ENCODE measurements around the gene EBP.

EBP gene

DNA sequence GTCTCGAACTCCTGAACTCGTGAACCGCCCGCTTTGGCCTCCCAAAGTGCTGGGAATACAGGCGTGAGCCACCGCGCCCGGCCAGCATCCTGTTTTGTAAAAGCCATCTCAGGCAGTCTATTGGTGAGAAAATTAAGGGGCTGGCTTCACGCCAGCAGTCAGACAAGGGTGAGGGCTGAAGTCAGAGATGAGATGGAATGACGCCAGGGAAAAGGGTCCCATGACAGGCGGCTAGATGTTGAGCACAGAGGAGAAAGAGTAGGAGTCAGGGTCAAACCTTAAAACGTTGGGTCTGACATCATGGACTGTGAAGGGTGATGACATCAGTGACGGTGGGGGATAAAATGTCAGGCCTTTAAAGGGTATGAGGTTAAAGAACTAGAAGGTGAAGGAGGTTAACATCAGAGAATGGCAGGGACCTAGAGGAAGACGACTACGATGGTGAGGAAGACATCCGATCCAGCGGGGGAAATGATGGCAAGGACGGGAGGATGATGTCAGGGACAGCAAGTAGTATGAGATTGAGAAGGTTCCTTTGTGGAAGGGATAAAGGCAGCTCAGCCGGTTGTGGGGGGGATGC lies 52.2 kb downstream of the EBP start:
- TF ChIP-seq, protein P1, sequence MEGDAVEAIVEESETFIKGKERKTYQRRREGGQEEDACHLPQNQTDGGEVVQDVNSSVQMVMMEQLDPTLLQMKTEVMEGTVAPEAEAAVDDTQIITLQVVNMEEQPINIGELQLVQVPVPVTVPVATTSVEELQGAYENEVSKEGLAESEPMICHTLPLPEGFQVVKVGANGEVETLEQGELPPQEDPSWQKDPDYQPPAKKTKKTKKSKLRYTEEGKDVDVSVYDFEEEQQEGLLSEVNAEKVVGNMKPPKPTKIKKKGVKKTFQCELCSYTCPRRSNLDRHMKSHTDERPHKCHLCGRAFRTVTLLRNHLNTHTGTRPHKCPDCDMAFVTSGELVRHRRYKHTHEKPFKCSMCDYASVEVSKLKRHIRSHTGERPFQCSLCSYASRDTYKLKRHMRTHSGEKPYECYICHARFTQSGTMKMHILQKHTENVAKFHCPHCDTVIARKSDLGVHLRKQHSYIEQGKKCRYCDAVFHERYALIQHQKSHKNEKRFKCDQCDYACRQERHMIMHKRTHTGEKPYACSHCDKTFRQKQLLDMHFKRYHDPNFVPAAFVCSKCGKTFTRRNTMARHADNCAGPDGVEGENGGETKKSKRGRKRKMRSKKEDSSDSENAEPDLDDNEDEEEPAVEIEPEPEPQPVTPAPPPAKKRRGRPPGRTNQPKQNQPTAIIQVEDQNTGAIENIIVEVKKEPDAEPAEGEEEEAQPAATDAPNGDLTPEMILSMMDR (IDR thresholded peaks at IDR 0.05; ENCODE audit: insufficient read depth, missing control alignments), result no peak
- FAIRE-seq (no peak), DNase-seq (ENCODE audit: insufficient read length, low spot score) (no peak)

DNA sequence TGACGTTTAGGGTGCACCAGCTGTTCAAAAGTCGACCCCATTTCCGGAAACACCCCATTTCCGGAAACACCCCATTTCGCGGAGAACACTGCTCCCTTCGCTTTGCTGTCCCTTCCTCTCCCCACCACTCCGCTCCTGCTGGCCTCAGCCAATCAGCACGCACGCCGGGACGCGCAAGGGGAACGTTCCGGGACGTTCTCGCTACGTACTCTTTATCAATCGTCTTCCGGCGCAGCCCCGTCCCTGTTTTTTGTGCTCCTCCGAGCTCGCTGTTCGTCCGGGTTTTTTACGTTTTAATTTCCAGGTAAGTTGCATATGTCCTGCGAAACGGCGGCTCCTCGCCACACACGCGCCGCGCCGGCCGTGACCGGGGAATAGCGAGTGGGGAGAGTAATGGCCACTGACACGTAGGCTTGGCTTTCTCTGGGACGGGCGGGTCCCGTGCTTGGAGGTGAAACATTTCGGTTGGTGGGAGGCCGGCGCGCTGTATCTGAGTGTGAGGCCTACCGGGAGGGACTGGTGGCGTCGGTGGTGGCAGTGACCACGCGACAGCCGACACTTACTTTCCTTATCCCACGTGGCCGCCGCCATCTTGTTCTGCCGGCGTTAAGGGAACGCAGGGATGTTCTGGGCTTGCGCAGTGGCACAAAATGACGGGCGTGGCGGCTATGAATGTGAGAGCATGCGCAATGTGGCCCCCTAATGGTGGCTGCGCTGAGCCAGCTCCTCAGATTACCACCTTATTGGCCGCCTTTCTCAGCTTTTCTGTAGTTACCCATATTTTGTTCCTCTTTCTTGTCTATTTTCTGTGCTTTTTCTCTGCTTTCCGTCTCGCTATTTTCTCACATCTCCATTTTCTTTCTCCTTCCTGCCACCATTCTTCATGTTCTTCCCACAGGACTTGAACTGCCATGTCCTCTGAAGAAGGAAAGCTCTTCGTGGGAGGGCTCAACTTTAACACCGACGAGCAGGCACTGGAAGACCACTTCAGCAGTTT lies 53.0 kb downstream of the EBP start, which contains the start of gene RBM3:
RBM3 (plus strand) TSS at position 215 of the 997 bp plus-strand sequence; CDS start at position 912, 697 bp downstream.
- TF ChIP-seq, protein P1 (IDR thresholded peaks at IDR 0.05; ENCODE audit: insufficient read depth, missing control alignments), result peak; percentile 23
- DNase-seq (ENCODE audit: insufficient read length, low spot score) (peak; percentile 41), FAIRE-seq (peak; percentile 90)

DNA sequence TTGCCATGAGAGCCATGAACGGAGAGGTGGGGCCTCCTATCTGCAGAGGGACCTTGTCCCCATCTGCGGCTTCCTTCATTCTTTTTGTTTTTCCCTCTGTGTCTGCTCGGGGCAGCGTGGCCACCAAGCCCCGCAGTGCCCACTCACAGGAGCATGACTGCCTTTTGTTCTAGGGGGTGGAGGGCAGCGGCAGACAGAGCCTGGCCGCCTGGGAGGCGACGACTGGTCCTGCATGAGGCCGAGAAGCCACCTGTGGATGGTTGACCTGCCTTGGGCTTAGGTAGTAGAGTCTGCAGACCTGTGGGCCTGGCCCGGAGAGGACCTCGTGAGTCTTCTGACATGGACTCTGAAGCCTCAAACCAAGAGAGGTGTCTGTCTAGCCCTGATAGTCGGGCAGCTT lies 54.0 kb downstream of the EBP start:
- TF ChIP-seq, protein P1 (IDR thresholded peaks at IDR 0.05; ENCODE audit: insufficient read depth, missing control alignments), result no peak
- DNase-seq (ENCODE audit: insufficient read length, low spot score) (no peak), FAIRE-seq (no peak)

DNA sequence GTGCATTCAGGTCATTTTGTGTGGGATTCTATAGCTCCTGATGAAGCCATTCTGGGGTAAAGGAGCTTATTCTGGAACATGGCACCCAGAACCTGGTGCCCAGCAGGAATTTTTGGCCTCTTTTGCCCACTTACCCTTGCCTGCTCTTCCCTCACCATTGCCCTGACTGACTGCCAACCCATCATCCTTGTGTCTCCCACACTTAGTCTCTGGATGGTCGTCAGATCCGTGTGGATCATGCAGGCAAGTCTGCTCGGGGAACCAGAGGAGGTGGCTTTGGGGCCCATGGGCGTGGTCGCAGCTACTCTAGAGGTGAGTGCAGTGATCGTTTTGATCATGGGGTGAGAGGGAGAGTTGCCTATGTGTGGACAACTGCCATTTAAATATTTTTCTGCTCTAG lies 54.5 kb downstream of the EBP start:
- DNase-seq (ENCODE audit: insufficient read length, low spot score) (no peak), FAIRE-seq (no peak)
- TF ChIP-seq, protein P1 (IDR thresholded peaks at IDR 0.05; ENCODE audit: insufficient read depth, missing control alignments), result no peak
